ENCODE data around the gene TDRD10. TPM values are rescaled to one million over a fixed set of nuclear protein-coding genes. Genes with fewer than 3 reads are reported as not detected.

TDRD10 gene
- total RNA-seq, 2 donors from 2014 or later = 1.1 to 28.0 TPM

DNA sequence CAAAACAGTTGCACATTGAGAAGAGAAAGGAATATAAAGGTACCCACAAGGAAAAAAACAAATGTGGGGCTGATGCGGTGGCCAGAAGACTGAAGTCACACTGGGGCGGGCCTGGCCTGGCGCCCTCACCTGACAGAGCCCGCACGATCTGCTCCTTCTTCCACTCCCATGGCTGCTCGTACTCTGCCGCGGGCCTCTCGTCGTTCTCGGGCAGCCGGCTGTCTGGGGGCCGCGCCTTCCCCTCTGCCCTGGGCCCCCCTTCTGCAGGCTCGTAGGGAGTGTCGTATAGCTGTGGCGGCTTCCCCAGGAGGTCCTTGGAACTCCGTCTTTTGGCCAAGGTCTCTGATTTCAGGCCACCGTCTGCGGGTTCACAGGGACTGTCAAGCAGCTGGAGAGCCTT lies 13.1 kb upstream of the TDRD10 start:
- TF ChIP-seq, protein P1, sequence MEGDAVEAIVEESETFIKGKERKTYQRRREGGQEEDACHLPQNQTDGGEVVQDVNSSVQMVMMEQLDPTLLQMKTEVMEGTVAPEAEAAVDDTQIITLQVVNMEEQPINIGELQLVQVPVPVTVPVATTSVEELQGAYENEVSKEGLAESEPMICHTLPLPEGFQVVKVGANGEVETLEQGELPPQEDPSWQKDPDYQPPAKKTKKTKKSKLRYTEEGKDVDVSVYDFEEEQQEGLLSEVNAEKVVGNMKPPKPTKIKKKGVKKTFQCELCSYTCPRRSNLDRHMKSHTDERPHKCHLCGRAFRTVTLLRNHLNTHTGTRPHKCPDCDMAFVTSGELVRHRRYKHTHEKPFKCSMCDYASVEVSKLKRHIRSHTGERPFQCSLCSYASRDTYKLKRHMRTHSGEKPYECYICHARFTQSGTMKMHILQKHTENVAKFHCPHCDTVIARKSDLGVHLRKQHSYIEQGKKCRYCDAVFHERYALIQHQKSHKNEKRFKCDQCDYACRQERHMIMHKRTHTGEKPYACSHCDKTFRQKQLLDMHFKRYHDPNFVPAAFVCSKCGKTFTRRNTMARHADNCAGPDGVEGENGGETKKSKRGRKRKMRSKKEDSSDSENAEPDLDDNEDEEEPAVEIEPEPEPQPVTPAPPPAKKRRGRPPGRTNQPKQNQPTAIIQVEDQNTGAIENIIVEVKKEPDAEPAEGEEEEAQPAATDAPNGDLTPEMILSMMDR (IDR thresholded peaks at IDR 0.05) = no peak
- H3K27ac ChIP-seq = no peak overlapping the region

DNA sequence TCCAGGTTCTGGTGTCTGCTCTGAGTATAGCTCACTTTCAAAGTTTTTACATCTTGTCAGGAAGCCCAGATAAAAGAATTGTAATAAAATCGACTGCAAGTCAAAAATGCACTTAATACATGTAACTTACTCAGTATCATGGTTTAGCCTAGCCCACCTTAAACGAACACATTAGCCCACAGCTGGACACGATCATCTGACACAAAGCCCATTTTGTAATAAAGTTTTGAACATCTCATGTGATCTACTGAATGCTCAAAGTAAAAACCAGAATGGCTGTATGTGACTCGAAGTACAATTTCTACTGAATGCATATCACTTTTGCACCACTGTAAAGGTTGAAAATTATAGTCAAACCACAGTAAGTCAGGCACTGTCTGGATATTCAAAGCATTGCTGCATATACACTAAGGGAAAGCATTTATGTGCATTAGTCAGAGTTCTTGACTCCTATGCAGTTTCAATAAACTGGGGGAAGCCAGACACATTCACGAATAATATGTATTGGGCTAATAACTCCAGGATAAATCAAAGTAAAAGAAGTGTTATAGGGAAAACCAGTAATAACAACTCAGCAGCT lies 12.2 kb upstream of the TDRD10 start:
- Histone ChIP-seq H3K27ac (no peak overlapping the region), H3K4me1 (ENCODE audit: control insufficient read depth in 1 of 2, low read depth in 2 of 2) (no peaks in the 10 kb centered on the region)
- TF ChIP-seq, protein P1 (IDR thresholded peaks at IDR 0.05) = no peak

More for the DNA sequence above, 13.1 kb upstream of the TDRD10 start:
- DNase-seq (ENCODE audit: low spot score) (no peak), ATAC-seq (ENCODE audit: insufficient number of reproducible peaks, low FRiP score, low read depth) (no peak)
- H3K36me3 ChIP-seq = no peaks in the 10 kb centered on the region
- no peaks in the 10 kb centered on the region for H3K4me1 ChIP-seq (ENCODE audit: control insufficient read depth in 1 of 2, low read depth in 2 of 2)
- no peaks in the 10 kb centered on the region for H3K9me3 ChIP-seq
- no peak overlapping the region for H3K4me3 ChIP-seq
- no peaks in the 10 kb centered on the region for H3K27me3 ChIP-seq (replicated peaks; ENCODE audit: insufficient read depth)

DNA sequence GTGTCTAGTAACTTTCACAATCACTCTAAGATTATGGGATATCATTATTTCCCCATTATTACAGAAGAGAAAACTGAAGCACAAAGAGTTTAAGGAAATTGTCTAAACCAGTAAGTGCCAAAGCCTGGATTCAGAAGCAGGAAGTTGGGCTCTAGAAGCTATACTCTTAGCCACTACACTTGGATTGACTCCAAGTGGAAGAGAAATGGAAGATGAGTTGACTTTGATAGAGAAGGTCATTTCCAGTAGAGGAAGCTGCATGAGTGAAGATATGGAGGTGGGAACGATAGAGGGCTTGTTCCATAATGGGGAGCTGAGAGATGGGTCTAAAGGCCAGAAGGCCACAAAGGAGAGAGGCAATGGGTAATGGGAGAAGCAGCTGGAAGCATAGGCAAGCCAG lies 11.7 kb upstream of the TDRD10 start:
- TF ChIP-seq, protein P1 (IDR thresholded peaks at IDR 0.05) = no peak
- Histone ChIP-seq H3K9me3 (no peaks in the 10 kb centered on the region), H3K4me3 (no peak overlapping the region), H3K4me1 (ENCODE audit: control insufficient read depth in 1 of 2, low read depth in 2 of 2) (no peaks in the 10 kb centered on the region), H3K27ac (no peak overlapping the region), H3K36me3 (no peaks in the 10 kb centered on the region), H3K27me3 (replicated peaks; ENCODE audit: insufficient read depth) (no peaks in the 10 kb centered on the region)
- DNase-seq (ENCODE audit: low spot score) (no peak), ATAC-seq (ENCODE audit: insufficient number of reproducible peaks, low FRiP score, low read depth) (no peak)

More for the DNA sequence above, 12.2 kb upstream of the TDRD10 start:
- H3K9me3 ChIP-seq = no peaks in the 10 kb centered on the region
- no peak overlapping the region for H3K4me3 ChIP-seq
- ATAC-seq (ENCODE audit: insufficient number of reproducible peaks, low FRiP score, low read depth) (no peak), DNase-seq (ENCODE audit: low spot score) (no peak)
- H3K36me3 ChIP-seq = no peaks in the 10 kb centered on the region
- no peaks in the 10 kb centered on the region for H3K27me3 ChIP-seq (replicated peaks; ENCODE audit: insufficient read depth)

DNA sequence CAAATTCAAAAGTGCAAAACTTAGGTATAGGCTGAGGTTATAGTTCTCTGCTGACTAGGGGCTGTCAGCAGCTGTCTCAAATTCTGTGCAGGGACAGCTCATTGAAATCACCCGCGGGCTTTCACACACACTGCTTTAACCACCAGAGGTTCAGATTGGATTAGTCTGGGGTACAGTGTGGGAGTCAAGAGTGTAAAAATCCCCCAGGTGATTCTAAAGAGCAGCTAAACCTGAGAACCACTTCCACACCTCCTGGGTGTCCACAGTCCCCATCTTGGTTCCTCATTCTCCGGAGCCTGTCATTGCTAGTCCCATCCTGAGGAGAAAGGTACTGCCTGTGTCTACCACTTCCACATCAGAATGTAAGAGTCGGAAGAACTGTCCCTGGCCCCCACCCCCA lies 9.9 kb upstream of the TDRD10 start:
- H3K9me3 ChIP-seq = no peaks in the 10 kb centered on the region
- no peaks in the 10 kb centered on the region for H3K27me3 ChIP-seq (replicated peaks; ENCODE audit: insufficient read depth)
- no peaks in the 10 kb centered on the region for H3K4me1 ChIP-seq (ENCODE audit: control insufficient read depth in 1 of 2, low read depth in 2 of 2)
- TF ChIP-seq, protein P1 (IDR thresholded peaks at IDR 0.05) = no peak
- H3K36me3 ChIP-seq = no peaks in the 10 kb centered on the region
- H3K27ac ChIP-seq = no peak overlapping the region
- ATAC-seq (ENCODE audit: insufficient number of reproducible peaks, low FRiP score, low read depth) (no peak), DNase-seq (ENCODE audit: low spot score) (no peak)
- no peak overlapping the region for H3K4me3 ChIP-seq

DNA sequence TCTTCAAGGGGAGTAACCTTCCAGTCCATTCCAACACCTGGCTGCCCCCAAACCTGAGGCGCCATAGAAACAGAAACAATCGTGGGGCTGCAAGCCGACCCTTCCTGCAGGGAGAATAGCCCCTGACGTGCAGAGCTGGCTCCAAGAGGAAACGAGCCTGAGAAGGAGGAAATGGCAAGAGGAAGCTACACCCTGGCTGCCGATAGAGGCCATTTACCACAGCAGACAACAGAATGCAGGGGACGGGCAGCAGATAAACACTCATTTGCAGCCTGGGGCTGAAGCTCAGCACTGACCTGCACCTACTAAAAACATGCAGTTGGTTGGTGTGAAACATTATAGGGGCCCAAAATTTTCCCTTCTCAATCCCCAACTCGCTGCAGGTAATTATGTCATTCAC lies 8.7 kb upstream of the TDRD10 start:
- Histone ChIP-seq H3K4me3 (no peak overlapping the region), H3K27ac (no peak overlapping the region), H3K27me3 (replicated peaks; ENCODE audit: insufficient read depth) (no peaks in the 10 kb centered on the region), H3K36me3 (no peaks in the 10 kb centered on the region), H3K9me3 (no peaks in the 10 kb centered on the region), H3K4me1 (ENCODE audit: control insufficient read depth in 1 of 2, low read depth in 2 of 2) (no peaks in the 10 kb centered on the region)
- ATAC-seq (ENCODE audit: insufficient number of reproducible peaks, low FRiP score, low read depth) (no peak), DNase-seq (ENCODE audit: low spot score) (no peak)
- TF ChIP-seq, protein P1 (IDR thresholded peaks at IDR 0.05) = no peak

All from thoracic aorta (tissue), 2 donors.